Measurements from ENCODE around the gene CPXM1.
A peak's percentile ranks its signal among the peaks of the same experiment; 100 is the strongest.
"Not testable (repeated sequence)": the region's sequence is repeated elsewhere in the genome, so short reads cannot be mapped to it uniquely, and the experiment has no call there.

CPXM1 gene

DNA sequence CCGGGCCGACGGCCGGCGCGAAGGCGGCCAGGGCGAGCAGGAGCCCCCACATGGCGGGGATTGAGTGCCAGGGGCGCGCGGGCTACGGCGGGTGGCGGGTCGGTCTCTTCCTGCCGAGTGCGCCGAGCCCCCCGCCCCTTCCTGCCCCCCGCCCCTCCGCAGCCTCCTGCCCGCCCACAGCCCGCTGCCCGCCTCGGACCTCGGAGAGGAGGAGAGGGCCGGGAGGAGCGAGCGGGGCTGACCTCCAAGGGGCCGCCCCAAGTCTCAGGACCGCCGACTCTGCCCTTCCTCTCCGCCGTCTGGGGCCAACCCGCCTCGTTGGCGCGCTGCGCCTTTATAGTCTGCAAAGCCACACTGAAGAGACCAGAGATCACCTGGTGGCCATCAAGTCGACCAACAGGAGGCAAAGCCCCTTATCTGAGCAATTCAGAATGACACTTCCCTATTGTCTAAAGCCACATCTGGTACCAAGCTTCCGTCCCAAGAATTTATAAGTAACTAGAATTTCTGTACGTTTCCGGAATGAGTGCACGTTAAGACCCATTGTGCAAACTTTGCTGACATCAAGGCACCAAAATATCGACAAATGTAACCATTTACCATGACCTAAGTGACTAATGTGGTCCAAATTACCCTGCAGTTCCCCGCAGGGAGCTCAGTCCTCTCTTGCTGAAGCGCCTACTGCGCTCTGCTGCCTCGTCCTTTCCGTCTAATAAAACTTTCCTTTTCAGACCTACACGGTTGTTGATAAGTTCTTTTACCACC lies at the start of gene CPXM1:
TSS of gene CPXM1 (minus strand) at position 107 of the 765 bp plus-strand sequence. CDS start at position 52, 55 bp downstream.
- no peak for DNase-seq

DNA sequence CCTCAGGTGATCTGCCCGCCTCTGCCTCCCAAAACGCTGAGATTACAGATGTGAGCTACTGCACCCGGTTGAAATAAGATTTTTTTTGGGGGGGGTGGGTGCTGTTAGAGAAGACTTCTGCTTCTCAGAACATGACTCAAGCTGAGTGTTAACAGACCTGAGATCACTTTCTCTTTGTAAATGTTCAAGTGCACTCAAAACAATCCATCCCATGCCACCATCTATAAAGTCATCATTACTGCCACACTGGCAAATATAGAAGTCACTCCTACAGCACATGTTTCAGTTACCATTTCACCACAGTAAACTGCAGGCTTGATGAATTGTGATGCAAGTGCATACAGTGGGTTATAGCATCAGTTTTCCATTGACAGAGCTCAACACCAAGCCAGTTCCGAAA lies 49.1 kb upstream of the CPXM1 start:
- no peak for DNase-seq

DNA sequence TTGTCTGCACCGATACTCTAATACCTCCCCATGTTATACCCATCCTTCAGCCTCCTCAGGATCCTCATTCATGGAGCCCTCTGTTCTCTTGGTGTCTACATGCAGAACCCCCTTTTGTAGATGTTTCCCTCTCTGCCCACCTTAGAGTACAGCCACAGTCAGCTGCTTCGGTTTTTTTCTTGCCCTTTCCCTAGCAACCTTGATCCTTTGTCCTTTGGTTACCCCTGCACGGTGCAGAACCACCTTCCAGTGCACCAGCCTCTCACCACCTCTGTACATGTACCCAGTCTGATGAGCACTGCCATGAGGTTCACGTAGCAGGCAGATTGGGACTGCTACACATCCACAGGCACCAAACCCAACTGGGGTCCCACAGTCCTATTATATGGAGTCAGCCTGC lies 47.4 kb upstream of the CPXM1 start:
- DNase-seq: no peak

DNA sequence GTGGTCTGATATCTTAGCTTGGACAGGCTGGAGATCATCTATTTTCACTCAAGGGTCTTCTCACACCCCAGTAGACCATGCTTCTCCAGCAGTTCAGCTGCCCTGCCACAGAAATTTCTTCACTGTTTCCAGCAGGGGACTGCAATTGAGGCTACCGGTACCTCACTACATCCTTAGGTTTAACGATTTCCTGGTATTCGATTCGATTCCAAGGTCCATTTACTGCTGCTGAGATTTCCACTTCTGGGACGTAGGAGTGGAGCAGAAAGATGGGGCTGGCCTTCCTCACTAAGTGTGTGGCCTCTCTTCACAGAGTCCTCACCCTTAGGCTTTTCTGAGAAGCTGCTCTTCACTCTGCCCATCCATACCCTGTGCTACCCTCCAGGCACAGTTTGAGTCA lies 46.3 kb upstream of the CPXM1 start:
- DNase-seq: no peak

DNA sequence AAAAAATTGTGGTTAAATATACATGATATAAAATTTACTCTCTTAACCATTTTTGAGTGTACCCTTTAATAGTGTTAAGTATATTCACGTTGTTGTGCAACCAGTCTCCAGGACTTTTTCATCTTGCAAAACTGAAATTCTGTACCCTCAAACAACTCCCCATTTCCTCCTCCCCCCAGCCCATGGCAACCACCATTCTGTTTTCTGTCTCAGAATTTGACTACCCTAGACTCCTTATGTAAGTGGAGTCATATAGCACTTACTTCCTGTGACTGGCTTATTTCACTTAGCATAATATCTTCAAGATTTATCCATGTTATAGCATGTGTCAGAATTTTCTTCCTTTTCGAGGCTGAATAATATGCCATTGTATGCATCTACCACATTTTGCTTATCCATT lies 45.2 kb upstream of the CPXM1 start:
- no peak for DNase-seq

DNA sequence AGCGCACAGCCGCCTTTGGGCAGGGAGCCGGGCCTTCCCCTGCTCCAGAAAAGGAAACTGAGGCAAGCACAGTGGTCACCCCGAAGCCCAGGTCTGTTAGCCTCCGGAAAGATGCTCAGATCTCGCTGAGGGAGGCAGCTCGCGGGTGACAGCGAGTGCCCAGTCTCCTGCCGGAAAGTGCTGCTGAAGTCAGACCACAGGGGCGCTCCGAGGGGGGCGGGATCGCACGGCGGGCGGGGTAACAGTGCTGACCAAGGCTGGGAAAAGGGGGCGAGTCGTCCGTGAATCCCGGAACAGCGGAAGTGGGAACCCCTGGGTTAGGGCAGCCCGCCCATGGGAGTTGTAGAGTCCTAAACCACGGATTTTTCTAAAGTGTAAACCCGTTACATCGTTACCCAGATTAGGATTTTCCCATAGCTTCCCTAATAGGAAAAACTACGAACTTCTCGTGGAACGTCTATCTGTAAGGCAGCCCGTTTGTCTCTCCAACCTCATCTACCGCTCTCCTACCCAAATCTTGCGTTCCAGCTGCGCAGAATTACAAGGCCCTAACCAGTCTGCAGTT lies 40.6 kb upstream of the CPXM1 start:
- no peak for DNase-seq

DNA sequence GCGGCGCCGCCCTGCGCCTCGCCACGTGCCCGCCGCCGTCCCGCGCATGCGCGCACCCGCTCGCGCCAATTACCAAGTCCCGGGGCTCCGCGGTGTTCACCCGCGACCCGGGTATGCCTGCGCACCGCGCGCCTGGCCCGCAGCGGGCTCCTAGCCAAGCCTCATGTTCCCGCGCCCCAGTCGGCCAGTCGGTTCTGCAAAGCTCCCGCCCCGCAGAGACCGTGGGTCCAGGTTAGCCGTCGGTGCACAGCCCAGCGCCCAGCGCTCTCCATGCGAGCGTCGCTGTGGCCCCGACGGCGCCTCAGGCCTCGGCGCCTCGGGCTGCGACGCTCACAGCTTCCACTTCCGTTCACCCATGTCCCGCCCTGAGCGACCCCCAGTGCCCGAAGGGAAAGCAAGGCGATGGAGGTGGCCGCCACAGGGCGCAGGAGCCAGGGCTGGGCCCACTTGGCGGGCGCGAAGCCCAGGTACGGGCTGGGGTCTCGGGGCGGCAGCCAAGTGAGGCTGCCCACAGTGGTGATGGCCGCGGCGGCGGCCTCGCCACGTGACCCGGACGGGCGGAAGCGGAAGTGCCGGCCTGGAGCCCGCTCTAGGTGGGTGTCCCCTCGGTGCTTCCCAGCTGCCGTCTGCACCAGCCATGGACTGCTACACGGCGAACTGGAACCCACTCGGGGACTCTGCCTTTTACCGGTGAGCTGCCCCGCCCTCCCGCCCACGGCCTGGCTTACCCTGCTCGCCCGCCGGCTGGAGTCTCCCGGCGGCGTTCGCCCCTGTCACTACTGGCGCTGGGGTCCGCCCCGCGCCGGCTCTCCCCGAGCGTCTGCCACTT lies 39.9 kb upstream of the CPXM1 start, which contains the start of the genes PCED1A and VPS16:
TSS of gene PCED1A (minus strand) at position 518 of the 829 bp plus-strand sequence. CDS start 743 bp downstream, outside the sequence.
TSS of gene VPS16 (plus strand) at position 608 of the 829 bp plus-strand sequence. CDS start at position 638, 30 bp downstream.
- peak; percentile 61 for DNase-seq

DNA sequence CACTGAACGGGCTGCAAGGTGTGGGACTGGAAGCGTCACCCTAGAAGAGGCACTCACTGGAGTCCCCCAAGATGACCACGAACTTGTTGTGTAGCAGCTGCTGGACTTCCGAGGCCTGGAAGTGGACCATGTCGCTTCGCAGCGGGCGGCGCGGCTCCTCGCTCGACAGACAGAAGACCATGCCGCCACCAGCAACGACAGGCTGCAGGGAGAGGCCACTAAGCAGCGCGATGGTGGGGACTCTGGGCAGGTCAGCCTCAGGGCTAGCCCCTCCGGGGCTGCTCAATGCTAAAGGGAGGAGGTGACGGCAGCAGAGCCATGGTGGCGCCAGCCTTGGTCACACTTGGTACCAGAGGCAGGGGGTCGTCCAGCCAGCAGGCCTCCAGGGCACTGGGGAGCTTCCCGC lies 39.3 kb upstream of the CPXM1 start:
- DNase-seq: no peak

DNA sequence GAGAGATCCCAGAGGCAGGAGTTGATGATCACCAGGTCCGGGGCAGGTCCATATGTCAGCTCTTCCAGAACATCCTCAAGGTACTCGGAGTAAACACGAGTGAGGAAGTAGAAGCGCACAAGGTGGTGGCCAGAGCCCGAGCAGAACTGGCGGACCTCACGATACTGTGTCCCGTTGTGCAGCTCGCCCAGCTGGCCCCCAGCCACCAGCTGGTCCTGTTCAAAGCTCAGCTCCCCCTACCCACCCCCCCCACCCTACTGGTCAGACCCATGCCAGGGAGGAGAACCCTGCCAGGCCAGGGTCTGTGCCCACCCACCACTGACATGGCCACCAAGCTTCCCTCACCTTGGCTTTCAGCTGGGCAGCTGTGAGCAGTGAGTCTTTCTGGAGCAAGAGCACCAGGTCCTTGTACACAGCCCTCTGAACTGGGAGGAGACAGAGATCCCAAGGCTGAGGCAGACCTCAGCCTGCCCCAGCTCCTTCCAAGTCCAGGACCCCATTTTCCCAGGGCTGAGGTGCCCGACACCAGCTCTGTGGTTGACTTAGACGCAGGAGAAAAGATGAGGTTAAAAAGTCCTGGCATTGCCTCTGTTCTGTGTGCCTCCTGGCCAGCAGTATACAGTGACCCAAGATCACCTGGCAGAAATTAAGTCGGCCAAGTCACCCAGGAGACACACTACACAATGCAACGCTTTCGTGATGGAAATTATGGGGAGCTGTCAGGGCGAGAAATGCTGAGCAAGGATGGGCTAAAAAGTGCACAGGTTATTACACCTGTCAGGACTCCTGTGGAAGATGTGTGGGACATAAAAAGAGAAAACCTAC lies 38.6 kb upstream of the CPXM1 start:
- no peak for DNase-seq

DNA sequence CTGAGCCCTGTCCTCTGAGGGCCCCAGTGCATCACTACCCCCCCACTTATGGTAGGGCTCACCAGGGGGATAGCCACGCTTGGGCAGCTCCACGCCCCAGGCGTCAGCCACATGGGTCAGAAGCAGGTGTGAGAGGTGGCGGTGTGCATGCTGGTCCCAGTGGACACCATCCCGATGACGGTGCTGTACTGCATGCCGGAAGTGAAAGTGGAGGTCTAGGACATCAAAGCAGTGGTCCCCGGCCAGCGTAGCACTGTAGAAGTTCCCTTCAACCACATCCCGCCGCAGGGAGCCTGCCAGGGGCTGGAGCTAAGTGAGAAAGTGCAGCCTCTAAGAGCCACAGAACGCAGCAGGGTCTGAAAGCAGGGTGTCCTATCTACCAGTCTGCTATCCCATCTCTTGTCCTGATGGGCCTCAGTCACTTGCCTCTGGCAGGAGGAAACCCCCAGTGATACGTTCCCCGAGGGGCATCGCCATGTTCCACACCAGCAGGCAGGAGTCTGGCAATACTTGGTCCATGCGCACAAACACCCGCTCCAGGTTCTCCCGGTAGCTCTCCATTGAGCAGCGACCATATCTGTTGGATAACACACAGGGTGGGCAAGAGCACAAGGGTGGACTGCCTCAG lies 37.9 kb upstream of the CPXM1 start:
- no peak for DNase-seq

DNA sequence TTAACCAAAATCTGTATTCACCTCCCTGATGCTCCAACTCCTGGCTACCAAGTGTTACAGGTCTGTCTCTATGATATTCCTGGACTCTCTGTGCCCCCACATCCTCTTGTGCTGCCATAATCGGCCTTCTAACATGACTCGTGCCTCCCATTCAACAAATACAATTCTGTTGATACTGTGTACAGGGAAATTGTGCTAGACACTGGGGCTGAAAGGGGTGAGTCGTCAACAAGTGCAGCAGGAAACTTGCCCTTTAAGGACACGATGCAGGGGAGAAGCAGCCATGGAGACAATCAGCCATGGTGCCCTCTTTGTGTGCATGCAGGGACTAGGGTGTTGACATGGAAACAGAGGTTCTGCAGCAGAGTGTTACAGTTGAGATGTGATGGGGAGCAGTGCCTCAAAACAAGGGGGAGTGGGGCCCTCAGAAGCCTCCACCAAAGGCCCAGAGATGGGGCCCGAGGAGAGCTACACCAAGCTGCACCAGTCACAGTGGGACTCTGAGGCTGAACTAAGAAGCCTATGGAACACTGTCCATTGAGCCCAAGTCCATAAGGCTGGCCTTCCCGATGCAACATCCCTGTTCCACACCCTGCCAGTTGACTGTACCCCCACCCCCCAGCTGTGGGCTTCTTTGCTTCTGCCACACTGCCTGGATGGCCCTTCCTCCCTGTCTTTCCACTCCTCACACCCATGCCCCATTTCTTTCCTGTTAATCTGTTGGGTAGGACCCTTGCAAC lies 37.0 kb upstream of the CPXM1 start:
- no peak for DNase-seq

DNA sequence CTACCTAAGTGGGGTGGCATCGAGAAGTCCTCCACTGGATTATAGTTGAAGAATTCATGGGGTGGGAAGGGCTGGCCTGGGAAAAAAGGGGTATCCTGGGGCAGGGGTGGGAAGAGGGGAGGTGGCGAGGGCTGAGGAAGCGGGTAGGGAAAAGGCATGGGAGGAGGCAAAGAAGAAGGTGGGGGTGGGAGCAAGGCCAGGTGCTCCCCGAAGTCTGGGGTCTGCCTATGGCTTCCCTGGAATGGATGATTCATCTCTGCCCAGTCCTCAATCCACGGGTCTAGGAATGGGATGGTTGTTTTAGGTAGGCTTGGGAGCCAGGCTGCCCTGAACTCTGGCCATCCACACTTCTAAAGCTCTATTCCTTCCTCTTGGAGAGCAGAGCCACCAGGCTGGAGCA lies 35.6 kb upstream of the CPXM1 start:
- no peak for DNase-seq

DNA sequence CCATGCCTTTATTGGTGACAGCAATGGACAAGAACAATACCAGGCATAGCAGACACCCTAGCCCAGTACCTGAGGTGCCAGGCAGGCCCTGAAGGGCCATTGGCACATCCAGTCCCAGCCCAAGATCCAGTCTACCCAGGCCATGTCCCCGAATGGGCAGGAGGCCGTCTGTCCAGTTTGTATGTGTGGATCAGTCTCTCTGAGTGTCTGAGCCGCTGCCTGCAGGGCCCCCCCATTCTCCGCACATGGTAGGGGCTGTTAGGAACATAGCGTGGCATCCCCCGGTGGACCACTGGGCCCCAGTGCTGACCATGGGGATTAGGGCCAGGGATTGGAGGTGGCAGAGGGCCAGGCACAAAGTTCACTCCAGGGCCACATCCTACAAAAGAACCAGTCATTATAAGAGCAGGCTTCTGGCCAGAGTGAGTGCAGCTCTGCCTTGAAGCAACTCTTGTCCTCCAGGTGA lies 34.9 kb upstream of the CPXM1 start:
- no peak for DNase-seq

DNA sequence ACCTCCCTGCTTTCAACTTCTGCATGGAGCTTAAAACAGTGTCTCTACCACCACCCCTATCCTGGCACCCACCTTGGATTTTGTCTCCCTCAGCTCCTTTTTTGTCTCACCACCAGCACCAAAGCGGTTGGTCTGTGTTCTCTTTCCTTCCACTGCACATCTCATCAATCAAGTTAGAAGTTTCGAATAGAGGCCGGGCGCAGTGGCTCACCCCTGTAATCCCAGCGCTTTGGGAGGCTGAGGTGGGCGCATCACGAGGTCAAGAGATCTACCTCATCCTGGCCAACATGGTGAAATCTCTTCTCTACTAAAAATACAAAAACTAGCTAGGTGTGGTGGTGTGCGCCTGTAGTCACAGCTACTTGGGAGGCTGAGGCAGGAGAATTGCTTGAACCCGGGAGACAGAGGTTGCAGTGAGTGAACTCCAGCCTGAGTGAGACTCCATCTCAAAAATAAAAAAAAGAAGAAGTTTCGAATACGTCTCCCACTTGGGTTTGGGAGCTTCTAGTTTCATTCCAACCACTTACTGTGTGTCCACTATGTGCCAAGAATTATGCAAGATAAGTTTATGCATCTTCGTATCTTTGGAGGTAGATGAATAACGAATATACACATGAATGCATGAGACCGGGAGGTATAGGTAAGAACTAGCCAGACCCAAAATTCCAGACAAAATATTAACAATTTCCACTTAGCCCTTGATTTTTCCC lies 34.1 kb upstream of the CPXM1 start:
- DNase-seq: no peak

DNA sequence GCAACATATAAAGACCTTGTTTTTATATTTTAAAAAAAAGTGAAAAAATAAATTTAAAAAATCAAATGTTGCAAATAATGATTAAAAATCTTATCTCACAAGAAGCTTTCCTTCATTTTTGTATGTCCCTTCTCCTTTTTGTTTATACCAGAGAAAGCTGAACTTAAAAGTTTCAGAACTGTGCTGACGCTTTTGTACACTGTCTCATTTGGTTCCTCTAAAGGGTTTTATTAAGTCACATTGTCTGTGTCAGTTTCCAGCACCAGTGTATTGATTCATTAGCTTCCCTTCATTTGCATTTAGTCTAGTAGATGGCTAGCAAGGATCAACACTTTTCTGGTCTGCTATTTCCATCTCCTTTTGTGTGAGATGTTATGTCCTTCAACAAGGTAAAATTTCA lies 33.3 kb upstream of the CPXM1 start:
- DNase-seq: no peak

DNA sequence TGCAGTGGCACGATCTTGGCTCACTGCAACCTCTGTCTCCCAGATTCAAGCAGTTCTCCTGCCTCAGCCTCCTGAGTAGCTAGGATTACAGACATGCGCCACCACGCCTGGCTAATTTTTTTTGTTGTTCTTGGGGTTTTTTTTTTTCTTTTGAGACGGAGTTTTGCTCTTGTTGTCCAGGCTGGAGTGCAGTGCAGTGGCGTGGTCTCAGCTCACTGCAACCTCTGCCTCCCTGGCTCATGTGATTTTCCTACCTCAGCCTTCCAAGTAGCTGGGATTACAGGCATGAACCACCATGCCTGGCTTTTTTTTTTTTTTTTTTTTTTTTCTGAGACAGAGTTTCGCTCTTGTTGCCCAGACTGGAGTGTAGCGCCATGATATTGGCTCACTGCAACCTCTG lies 30.8 kb upstream of the CPXM1 start:
- not testable (repeated sequence) for DNase-seq

DNA sequence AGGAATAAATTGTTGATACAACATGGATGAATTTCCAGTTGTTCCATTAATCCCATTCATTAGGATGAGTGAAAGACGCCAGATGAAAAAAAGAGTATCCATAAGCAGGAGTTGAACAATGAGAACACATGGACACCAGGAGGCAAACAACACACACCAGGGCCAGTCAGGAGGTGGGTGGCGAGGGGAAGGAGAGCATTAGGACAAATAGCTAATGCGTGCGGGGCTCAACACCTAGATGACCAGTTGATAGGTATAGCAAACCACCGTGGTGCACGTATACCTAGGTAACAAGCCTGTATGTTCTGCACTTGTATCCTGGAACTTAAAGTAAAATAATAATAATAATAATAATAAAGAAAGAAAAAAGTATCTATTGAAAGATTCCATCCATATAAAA lies 28.9 kb upstream of the CPXM1 start:
- DNase-seq: no peak

DNA sequence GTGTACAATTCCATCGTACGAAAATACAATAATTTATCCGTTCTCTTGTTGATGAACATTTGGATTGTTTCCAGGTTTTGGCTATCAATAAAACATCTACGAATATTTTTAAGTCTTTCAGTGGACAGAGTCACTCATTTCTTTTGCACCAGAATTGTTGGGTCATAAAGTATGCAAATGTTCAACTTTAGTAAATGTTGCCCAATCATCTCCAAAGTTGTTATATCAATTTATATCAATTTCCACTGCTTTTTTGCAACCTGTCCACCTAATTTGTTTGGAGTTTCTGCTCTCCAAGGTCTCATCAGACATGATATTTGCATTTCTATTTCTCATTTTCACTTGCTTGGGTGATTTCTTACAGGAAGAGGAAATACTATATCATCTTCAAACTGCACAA lies 26.2 kb upstream of the CPXM1 start:
- no peak for DNase-seq

DNA sequence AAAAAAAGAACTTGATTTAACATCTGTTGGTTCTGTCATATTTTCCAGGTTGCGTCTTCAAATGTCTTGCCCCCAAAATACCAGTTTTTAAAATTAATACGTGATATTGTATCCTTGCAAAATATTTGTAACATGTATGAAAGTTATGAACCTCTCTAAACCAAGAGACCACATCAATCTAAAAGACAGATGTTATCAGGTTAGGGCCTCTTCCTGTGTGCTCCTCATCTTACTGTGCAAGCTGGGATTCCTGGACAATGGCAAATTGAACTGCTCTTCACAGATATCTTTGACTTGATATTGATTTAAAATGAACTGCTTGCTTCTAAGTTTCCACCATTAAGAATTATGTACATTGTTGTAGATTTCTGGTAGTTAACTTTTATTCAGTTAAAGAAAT lies 25.3 kb upstream of the CPXM1 start:
- DNase-seq: no peak

DNA sequence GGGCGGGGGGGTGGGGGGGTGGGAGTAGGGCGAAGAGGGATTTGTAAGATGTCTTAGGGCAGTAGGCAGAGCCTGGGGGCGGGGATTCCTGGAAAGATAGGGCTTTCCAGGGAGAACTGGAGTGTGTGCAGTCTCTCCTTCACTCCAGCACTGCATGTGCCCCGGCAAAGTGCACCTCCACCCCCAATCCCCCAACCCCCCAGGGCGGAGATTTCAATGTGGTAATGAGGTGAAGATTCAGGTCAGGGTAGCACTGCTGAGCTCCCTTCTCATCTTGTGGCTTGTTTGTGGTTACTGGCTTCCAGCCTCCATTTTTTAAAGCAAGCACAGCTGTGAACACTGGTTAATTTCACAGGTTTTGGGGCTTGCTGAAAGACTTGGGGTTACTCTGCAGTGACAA lies 21.6 kb upstream of the CPXM1 start:
- no peak for DNase-seq
